ENCODE measurements around the gene ZNF853. TPM values are rescaled to one million over a fixed set of nuclear protein-coding genes. Genes with fewer than 3 reads are reported as not detected.
"Not testable (repeated sequence)": the region's sequence is repeated elsewhere in the genome, so short reads cannot be mapped to it uniquely, and the experiment has no call there.

ZNF853 gene
- total RNA-seq, 2 donors from 2014 or later, result 3.2 to 4.0 TPM

DNA sequence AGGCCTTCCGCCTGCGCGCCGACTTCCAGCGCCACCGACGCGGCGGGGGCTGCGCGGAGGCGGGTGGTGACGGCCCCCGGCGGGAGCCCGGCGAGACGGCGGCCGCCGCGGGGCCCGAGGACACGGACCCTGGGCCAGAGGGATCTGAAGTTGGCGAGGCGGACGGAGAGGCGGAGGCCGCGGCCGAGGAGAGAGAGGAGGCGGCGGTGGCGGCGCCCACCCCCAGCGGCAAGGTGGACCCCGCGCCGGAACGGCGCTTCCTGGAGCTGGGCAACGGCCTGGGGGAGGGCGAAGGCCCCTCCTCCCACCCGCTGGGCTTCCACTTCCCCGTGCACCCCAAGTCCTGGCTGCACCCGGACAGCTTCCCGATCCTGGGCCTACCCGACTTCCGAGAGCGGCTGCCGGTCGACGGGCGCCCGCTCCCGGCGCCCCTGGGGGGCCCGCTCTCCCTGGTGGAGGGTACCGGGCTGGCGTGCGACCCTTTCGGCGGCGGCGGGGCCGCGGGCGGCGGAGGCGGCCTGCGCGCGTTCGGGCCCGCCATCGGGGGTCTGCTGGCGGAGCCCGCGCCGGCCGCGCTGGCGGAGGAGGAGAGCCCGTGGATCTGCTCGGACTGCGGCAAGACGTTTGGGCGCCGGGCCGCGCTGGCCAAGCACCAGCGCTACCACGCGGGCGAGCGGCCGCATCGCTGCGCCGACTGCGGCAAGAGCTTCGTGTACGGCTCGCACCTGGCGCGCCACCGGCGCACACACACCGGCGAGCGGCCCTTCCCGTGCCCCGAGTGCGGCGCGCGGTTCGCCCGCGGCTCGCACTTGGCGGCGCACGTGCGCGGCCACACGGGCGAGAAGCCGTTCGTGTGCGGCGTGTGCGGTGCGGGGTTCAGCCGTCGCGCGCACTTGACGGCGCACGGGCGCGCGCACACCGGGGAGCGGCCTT, 37.9 kb downstream of the ZNF853 start:
- peaks cover 0 to 2% of the 10 kb centered on the region in 2 donors for H3K9me3 Mint-ChIP-seq
- no peak for DNase-seq
- H3K4me3 Mint-ChIP-seq, result no peak overlapping the region
- H3K27me3 Mint-ChIP-seq (ENCODE audit: low read depth), result no peaks in the 10 kb centered on the region
- peaks cover 6 to 17% of the 10 kb centered on the region in 2 donors for H3K36me3 Mint-ChIP-seq (ENCODE audit: insufficient read depth in 2 of 2)
- H3K27ac Mint-ChIP-seq, result no peak overlapping the region
- H3K4me1 Mint-ChIP-seq (ENCODE audit: low read depth), result peaks cover 6% of the 10 kb centered on the region
- ATAC-seq (replicated peaks in 1 of 2), result no peak

DNA sequence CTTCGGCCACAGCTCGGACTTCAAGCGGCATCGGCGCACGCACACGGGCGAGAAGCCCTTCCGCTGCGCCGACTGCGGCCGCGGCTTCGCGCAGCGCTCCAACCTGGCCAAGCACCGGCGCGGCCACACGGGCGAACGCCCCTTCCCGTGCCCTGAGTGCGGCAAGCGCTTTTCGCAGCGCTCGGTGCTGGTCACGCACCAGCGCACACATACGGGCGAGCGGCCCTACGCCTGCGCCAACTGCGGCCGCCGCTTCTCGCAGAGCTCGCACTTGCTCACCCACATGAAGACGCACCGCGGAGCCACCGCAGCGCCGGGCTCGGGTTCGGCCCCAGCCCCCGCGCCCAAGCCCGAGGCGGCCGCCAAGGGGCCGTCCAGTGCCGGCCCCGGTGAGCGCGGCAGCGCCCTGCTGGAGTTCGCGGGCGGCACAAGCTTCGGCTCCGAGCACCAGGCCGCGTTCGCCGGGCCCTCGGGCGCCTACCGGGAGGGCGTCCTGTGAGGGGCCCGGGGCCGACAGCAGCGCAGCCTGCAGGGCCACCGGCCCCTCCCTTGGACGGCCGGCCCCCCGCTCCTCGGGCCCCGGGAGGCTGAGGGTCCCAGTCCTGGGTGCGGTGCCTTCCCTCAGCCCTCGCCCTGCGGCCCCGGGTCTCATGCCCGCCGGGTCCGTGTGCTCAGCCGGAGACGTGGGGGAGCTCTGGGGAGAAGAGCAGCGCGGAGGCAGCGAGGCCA, 38.9 kb downstream of the ZNF853 start:
- DNase-seq (no peak), ATAC-seq (replicated peaks in 1 of 2) (no peak)
- H3K4me1 Mint-ChIP-seq (ENCODE audit: low read depth), result peaks cover 14% of the 10 kb centered on the region
- no peak overlapping the region for H3K27ac Mint-ChIP-seq
- H3K4me3 Mint-ChIP-seq, result no peak overlapping the region
- peaks cover 6 to 17% of the 10 kb centered on the region in 2 donors for H3K36me3 Mint-ChIP-seq (ENCODE audit: insufficient read depth in 2 of 2)
- H3K9me3 Mint-ChIP-seq, result peaks cover 0 to 2% of the 10 kb centered on the region in 2 donors
- H3K27me3 Mint-ChIP-seq (ENCODE audit: low read depth), result no peaks in the 10 kb centered on the region

- DNase-seq, result no peak
- H3K36me3 Mint-ChIP-seq (ENCODE audit: insufficient read depth in 2 of 2), result peaks cover 6 to 14% of the 10 kb centered on the region in 2 donors
- peaks cover 14% of the 10 kb centered on the region for H3K4me1 Mint-ChIP-seq (ENCODE audit: low read depth)
- ATAC-seq (replicated peaks in 1 of 2), result no peak
- H3K27me3 Mint-ChIP-seq (ENCODE audit: low read depth), result no peaks in the 10 kb centered on the region
- no peak overlapping the region for H3K27ac Mint-ChIP-seq
- peaks cover 0 to 2% of the 10 kb centered on the region in 2 donors for H3K9me3 Mint-ChIP-seq
- H3K4me3 Mint-ChIP-seq, result no peak overlapping the region
Observed at GRCh38 chr7:6654842-6655610, 39.6 kb downstream of the ZNF853 start.

- Mint-ChIP-seq H3K27ac (no peak overlapping the region), H3K4me3 (no peak overlapping the region), H3K36me3 (ENCODE audit: insufficient read depth in 2 of 2) (peaks cover 4 to 10% of the 10 kb centered on the region in 2 donors), H3K4me1 (ENCODE audit: low read depth) (peaks cover 14% of the 10 kb centered on the region), H3K27me3 (ENCODE audit: low read depth) (no peaks in the 10 kb centered on the region), H3K9me3 (peaks cover 0 to under 1% of the 10 kb centered on the region in 2 donors)
- ATAC-seq (replicated peaks in 1 of 2), result no peak
- no peak for DNase-seq
Observed at GRCh38 chr7:6655636-6656385, 40.4 kb downstream of the ZNF853 start.

GRCh38 chr7:6656413-6656812, 41.0 kb downstream of the ZNF853 start:
- Mint-ChIP-seq H3K27ac (no peak overlapping the region), H3K4me3 (no peak overlapping the region), H3K27me3 (ENCODE audit: low read depth) (no peaks in the 10 kb centered on the region), H3K9me3 (no peaks in the 10 kb centered on the region), H3K36me3 (ENCODE audit: insufficient read depth in 2 of 2) (peaks cover 3 to 5% of the 10 kb centered on the region in 2 donors), H3K4me1 (ENCODE audit: low read depth) (peaks cover 14% of the 10 kb centered on the region)
- ATAC-seq (replicated peaks in 1 of 2), result no peak
- no peak for DNase-seq

DNA sequence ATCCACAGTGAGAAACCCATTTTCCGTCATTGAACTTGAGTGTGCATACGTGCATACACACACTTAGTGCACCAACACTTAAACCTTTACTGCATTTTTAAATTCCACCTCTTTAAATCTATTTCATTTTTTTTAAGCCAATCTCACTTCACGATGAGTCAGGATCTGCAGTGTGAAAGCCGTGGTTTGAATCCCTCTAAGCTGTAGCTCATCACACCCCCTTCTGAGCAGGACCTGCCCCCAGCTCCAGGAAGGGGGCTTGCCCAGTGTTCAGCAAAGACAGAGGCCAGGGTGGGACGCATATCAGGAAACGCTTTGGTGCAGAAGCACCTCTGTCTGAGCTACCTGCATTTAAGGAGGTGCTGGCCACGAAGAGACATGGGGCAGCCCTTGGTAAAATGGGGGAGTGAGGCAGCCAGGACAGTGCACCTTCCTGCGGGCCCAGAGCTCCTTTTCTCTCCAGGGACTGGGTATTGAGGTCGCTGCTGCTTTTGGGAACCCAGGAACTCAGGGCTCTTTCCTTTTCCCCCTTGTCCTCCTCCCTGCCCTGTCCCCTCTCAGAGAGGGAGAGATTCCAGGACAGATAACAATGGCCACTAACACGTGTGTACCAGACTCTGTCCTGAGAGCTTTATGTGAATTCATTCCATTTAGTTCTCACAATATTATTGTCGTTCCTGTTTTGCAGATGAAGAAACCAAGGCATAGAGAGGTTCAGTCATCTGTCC, 43.4 kb downstream of the ZNF853 start:
- Mint-ChIP-seq H3K36me3 (ENCODE audit: insufficient read depth in 2 of 2) (peaks cover 0 to 1% of the 10 kb centered on the region in 2 donors), H3K4me3 (no peak overlapping the region), H3K27me3 (ENCODE audit: low read depth) (no peaks in the 10 kb centered on the region), H3K9me3 (no peaks in the 10 kb centered on the region), H3K4me1 (ENCODE audit: low read depth) (peaks cover 14% of the 10 kb centered on the region), H3K27ac (no peak overlapping the region)
- DNase-seq, result no peak
- ATAC-seq (replicated peaks in 1 of 2), result peak; percentile 53 to 75

GRCh38 chr7:6670851-6671250, 55.4 kb downstream of the ZNF853 start:
- Mint-ChIP-seq H3K9me3 (peaks cover 19 to 30% of the 10 kb centered on the region in 2 donors), H3K36me3 (ENCODE audit: insufficient read depth in 2 of 2) (peaks cover 29 to 51% of the 10 kb centered on the region in 2 donors)
- not testable (repeated sequence) for DNase-seq; H3K27me3 Mint-ChIP-seq (ENCODE audit: low read depth); H3K4me3 Mint-ChIP-seq; H3K27ac Mint-ChIP-seq; ATAC-seq (replicated peaks in 1 of 2); H3K4me1 Mint-ChIP-seq (ENCODE audit: low read depth)

Other genes starting within 250 kb of the ZNF853 start
- gene RAC1, start 241.1 kb upstream of the ZNF853 start, total RNA-seq, result 100 to 1,000 TPM; 171 to 176 TPM
- 10 to 100 TPM; 12.9 to 17.9 TPM for gene DAGLB, start 167.7 kb upstream of the ZNF853 start, total RNA-seq
- 10 to 100 TPM; 64.9 to 88.0 TPM for gene KDELR2, start 131.5 kb upstream of the ZNF853 start, total RNA-seq
- under 1 TPM; 0.28 to 0.29 TPM for gene GRID2IP, start 64.1 kb upstream of the ZNF853 start, total RNA-seq
- 10 to 100 TPM; 48.5 to 48.9 TPM for gene ZDHHC4, start 38.2 kb upstream of the ZNF853 start, total RNA-seq
- 10 to 100 TPM; 32.5 to 33.4 TPM for gene INTS15, start 25.6 kb upstream of the ZNF853 start, total RNA-seq
- gene ZNF316, start 21.7 kb downstream of the ZNF853 start, total RNA-seq, result 10 to 100 TPM; 23.5 to 24.6 TPM
- gene ZNF12, start 91.3 kb downstream of the ZNF853 start, total RNA-seq, result 10 to 100 TPM; 18.5 to 21.5 TPM
- gene RSPH10B2, start 138.5 kb downstream of the ZNF853 start, total RNA-seq, result under 1 TPM in 1 of 2 donors, not detected in 1; 0.89 TPM
- 100 to 1,000 TPM in 1 of 2 donors, 10 to 100 TPM in 1; 70.9 to 108 TPM for gene CCZ1B, start 210.7 kb downstream of the ZNF853 start, total RNA-seq

Measured in activated T-cell treated with anti-CD3 and anti-CD28 coated beads, Interleukin-2, amount 50 U/mL, for 72 hours (primary cell).